NCI-H82 treated with DMSO at 0.1 percent for 48 hours (cell line): ENCODE measurements around the gene MAP3K4.

Experiments used
- DNase-seq: peaks from one replicate; lab custom pipeline; 2025; ENCODE audit not compliant: unreplicated experiment; lab: John Stamatoyannopoulos, UW

The MAP3K4 gene

DNA sequence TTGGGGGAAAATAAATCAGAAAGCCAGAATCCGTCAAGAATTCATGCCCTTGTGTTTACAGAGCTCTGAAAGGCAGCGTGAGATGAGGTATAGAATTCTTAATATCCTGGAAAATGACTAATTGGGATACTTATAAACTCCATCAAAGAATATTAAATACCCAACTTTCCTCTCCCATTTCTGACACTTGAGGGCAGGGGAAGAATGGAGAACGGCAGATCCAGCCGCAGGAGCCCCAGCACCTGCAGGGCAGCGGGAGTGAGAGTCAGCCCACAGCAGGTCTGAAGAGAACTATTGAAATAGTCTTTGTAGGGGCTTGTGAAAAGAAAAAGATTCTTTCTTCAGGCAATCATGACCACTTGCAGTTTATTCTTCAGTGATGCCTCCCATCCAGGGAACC lies 175.1 kb downstream of the MAP3K4 start:
- no peak for DNase-seq
